Cardiac septum (tissue), 1 donor: Measurements from ENCODE around the gene AHNAK2. TPM values are rescaled to one million over a fixed set of nuclear protein-coding genes. Genes with fewer than 3 reads are reported as not detected.
"Not testable (repeated sequence)": the region's sequence is repeated elsewhere in the genome, so short reads cannot be mapped to it uniquely, and the experiment has no call there.

ENCODE experiments used
- DNase-seq: peaks from one replicate; pipeline ENCODE4 v3.0.0-alpha.2; 2020; ENCODE audit warnings: low spot score
- intact Hi-C: fragments of 100-400 bp; cut with DNase I; formaldehyde crosslinking; loops from one replicate; pipeline ENCODE4 v1.14.0; 2022
- total RNA-seq: library from RNA; stranded (reverse); fragmentation: NEBNext Ultra II Directional; extraction: Animal tissue kit (Norgen Biotek cat#: 25700); gene quantifications from one replicate; pipeline ENCODE4 v1.2.1, GENCODE V29; 2021
- donor health status: DM: no; HTN: no; CAD: no.

The AHNAK2 gene
- total RNA-seq, 1 donor from 2014 or later = 4.6 TPM

DNA sequence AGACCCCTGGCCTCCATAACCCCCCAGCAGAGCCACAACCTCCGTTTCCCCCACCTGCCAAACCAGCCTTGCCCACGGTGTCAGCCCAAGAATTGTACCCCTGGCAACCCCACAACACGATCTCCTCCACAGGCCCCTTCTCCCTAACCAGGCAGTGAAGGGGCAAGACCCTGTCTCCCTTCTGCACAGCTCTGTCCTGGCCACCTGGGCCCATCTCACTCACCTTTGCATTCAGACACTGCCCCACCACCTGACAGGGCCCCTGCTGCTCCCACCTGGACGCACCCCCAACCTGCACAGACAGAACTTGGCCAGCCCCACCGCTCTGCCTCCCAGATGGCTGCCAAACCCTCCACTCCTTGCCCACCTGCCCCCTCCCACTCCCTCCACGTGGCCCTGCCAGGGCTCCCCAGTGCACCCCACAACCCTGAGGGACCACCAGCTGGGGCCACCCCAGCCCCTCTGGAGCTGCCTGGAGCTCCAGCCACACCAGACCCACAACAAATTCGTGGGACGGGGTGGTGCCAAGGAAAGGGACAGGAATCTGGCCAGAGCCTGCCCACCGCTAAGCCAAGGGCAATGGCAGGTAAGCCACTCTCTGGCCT, 11.8 kb downstream of the AHNAK2 start:
- no peak for DNase-seq
- intact Hi-C loops = loop anchor here (5.0 kb wide), 1 partner anchor 34 kb away; no protein-coding TSS in a partner anchor

GRCh38 chr14:104965561-104966231, 12.5 kb downstream of the AHNAK2 start:
- intact Hi-C loops = loop anchor here (5.0 kb wide), 1 partner anchor 33 kb away; no protein-coding TSS in a partner anchor
- no peak for DNase-seq

- intact Hi-C loops = no loop called here
- DNase-seq = no peak
These were observed 13.6 kb downstream of the AHNAK2 start for GRCh38 chr14:104964546-104964945.

DNA sequence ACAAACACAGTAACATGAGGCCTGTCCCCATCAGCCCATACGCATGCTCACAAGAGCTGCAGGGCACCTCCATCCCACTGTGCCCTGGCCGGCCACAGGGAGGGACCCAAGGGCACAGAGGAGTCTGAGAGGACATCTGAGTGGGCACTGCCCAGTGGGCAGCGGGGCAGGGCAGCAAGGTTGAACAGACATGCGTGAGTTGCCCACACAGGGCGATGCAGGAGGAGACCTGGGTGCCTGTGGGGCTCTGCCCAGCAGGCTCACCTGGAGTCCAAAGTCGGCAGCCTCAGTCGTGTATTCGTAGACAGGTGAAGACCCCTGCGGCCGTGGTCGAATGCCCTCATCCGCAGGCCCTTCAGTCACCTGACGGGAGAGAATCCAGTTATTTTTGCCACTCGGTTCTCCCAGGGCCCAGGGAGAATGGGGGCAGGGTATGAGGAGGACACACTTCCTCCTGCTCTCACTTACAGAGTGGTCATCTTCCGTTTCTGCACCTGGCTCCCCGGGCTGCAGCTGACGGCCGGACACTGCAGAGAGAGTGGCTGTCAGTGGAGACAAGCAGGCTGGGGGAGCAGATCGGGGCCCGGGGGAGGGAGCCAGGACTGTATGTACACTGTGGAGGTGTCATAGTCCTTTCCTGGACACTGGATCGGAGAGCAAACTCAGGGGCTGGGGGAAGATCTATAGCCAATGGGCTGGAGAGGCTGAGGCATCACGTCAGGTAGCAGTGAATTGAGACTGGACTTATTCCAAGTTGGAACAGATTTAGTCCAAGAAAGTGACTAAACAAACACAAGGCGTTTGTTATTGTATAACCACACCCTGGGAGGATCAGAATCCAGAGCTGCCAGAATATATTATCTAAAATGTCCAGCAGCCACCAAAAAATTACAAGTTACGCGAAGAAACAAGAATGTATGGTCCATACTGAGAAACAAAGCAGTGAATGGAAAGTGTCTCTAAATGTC, 20.7 kb downstream of the AHNAK2 start:
- intact Hi-C loops = no loop called here
- no peak for DNase-seq

DNA sequence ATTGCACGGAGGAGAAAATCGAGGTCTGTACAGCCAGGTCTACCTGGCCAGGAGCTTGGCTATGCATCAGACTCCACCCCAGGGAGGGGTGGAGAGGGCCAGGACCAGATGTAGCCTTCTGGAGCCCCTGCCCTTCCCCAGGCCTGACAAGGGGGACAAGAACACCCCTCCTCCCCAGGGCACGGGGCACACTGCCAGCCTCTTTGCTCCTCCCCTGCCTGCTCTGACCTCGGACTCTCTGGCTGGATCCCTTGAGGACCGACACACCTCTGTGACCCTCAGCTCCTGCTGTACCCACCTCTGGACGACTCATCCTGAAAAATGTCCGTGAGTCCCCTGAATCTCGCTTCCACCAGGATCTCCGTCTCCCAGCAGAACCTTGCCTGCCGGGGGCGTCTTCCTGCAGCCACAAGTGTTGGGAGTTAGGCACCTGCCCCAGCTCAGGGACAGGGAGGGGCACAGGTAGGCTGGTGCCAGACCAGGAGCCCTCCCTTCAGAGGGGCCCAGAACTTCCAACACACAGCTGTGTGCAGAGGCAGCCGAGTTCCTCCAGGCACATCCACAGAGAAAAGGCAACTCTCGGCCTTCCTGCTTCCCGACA, 21.8 kb downstream of the AHNAK2 start:
- intact Hi-C loops = no loop called here
- DNase-seq = no peak

DNA sequence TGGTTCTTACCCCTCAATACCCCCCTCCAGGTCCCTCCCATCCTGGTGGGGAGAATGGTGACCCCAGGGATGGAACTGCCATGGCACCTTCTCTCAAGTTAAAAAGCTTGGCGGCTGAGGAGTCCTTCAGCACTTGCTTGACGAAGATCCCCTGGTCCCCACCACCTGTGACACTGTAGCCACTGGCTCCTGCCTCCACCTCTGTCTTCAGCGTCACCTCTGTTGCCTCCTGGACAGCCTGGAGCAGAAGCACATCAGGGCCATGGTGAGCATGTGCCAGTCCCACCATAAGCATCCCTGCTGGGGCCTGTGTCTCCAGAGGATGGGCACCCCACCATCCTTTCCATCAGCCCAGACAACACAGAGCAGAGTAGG, 22.8 kb downstream of the AHNAK2 start:
- intact Hi-C loops = no loop called here
- no peak for DNase-seq

DNA sequence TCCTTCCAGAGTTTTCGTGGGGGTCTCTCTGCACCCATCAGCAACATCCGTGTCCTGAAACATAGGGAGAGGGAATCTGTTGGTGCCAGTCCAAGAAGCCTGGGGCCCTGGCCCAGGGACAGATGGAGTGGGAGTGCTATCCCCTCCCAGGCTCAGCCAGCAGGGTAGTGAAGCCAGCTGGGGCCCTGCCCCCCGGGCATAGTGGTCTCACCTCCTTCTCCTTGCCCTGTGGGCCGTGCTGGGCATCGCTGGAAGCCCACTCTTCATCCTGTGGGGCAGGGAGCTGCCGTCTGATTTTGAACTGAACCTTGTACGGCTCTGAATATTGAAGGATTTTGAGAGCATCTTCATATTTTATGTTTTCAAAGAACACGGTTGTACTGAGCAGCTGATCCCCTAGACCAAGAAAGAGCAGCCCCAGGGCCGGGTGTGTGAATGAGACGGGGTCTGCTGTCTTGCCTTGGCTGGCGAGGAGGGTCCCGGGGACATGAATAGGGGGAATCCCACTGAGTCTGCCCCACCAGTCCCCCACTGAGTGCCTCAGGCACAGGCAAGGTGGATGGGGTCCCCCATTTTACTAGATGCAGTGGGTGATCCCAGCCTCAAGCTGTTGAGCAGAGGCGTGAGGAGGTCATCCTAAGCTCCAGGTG, 23.3 kb downstream of the AHNAK2 start:
- DNase-seq = no peak
- intact Hi-C loops = no loop called here

DNA sequence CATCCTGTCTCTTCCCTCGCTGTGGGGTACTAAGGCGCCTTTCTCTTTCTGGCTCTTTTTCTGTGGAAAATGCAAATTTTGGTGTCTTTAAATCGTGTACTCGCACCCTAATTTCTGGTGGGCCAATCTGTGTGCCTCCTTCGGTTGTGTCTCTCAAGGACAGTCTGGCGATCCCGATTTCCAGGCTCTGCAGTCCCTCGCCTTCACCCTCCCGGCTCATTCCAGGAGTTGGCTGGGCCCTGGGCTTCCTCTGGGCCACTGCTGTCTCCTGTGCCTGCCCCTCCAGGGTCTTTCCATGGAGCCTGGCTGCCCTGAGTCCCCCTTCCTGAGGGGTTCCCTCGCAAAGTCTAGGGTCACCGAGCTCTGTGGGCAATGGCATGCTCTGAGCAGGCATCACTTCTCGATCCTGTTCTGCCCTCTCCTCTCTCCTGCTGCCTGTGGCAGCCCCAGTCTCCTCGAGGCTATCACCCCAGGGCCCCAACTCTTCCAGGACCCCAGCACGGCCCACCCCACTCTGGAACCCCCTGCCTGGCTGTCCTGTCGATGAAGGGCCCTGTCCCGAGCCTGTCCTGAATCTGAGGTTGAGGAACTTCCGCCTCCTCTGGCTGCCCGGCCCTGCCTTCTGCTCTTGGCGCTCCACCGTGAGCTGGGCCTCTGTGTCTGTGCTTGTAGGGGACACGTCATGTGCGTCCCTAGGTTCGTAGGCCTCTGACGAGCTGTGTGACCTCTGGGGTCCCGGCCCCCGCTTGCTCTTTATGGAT, 24.1 kb downstream of the AHNAK2 start:
- no peak for DNase-seq
- intact Hi-C loops = no loop called here

GRCh38 chr14:104953097-104953496, 25.1 kb downstream of the AHNAK2 start:
- intact Hi-C loops = no loop called here
- DNase-seq = no peak

DNA sequence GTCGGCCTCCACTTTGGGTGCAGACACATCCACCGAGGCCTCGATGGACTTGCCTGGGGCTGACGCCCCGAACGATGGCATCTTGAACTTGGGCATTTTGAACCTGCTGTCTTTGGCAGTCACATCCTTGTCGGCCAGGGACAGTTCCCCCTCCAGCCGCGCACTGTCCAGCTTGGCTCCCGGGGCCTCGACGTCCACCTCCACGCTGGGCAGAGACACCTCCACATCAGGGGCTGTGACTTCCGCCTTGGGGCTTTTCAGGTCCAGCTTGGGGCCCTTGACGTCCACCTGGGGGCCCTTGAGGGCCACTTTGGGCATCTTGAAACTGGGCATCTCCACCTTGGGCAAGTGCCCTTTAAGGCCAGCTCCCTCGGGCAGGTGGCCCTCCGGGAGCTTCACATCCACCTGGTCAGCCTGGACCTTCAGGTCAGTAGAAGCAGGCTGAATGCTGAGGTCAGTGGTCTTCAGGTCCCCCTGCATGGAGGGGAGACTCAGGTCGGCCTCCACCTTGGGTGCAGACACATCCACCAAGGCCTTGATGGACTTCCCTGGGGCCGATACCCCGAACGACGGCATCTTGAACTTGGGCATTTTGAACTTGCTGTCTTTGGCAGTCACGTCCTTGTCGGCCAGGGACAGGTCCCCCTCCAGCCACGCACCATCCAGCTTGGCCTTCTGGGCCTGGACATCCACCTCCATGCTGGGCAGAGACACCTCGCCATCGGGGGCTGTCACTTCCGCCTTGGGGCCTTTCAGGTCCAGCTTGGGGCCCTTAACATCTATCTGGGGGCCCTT, 26.1 kb downstream of the AHNAK2 start:
- intact Hi-C loops, DNase-seq: not testable (repeated sequence)

DNA sequence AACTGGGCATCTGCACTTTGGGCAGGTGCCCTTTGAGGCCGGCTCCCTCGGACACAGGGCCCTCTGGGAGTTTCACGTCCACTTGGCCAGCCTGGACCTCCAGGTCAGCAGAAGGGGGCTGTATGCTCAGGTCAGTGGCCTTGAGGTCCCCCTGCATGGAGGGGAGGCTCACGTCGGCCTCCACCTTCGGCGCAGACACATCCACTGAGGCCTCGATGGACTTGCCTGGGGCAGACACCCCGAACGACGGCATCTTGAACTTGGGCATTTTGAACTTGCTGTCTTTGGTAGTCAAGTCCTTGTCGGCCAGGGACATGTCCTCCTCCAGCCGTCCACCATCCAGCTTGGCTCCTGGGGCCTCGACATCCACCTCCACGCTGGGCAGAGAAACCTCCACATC, 27.5 kb downstream of the AHNAK2 start:
- DNase-seq, intact Hi-C loops: not testable (repeated sequence)

- intact Hi-C loops = no loop called here
- DNase-seq = no peak
These were observed 28.2 kb downstream of the AHNAK2 start for GRCh38 chr14:104950021-104950420.

GRCh38 chr14:104949406-104949955, 28.7 kb downstream of the AHNAK2 start:
- DNase-seq, intact Hi-C loops: not testable (repeated sequence)

DNA sequence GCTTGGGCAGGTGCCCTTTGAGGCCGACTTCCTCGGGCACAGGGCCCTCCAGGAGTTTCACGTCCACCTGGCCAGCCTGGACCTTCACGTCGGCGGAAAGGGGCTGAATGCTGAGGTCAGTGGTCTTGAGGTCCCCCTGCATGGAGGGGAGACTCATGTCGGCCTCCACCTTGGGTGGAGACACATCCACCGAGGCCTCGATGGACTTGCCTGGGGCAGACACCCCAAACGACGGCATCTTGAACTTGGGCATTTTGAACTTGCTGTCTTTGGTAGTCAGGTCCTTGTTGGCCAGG, 29.5 kb downstream of the AHNAK2 start:
- DNase-seq = no peak
- intact Hi-C loops = no loop called here

- intact Hi-C loops, DNase-seq: not testable (repeated sequence)
These were observed 30.1 kb downstream of the AHNAK2 start for GRCh38 chr14:104947881-104948735.

DNA sequence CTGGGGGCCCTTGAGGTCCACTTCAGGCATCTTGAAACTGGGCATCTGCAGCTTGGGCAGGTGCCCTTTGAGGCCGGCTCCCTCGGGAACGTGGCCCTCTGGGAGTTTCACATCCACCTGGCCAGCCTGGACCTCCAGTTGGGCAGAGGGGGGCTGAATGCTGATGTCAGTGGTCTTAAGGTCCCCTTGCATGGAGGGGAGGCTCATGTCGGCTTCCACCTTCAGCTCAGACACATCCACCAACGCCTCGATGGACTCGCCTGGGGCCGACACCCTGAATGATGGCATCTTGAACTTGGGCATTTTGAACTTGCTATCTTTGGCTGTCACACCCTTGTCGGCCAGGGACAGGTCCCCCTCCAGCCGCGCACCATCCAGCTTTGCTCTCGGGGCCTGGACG, 31.0 kb downstream of the AHNAK2 start:
- DNase-seq, intact Hi-C loops: not testable (repeated sequence)
